Transverse colon (tissue), 4 donors: ENCODE measurements around the gene RASAL2. TPM values are rescaled to one million over a fixed set of nuclear protein-coding genes. Genes with fewer than 3 reads are reported as not detected.

Experiments
- DNase-seq: peaks from one replicate; pipeline ENCODE4 v3.0.0-alpha.2; 2019
- H3K27ac ChIP-seq, 4 donors: fragments of 200-600 bp; sonication (generic); 2 replicates each; pipeline ENCODE4 v1.5.1; 2016 to 2018; ENCODE audit warnings: inconsistent platforms in 4 of 4
- H3K27me3 ChIP-seq: fragments of 200-600 bp; sonication (generic); 2 replicates; pipeline ENCODE4 v1.5.1; 2017; ENCODE audit warnings: inconsistent platforms
- H3K36me3 ChIP-seq, 4 donors: fragments of 200-600 bp; sonication (generic); 2 replicates each; pipeline ENCODE4 v1.5.1; 2017 to 2019; ENCODE audit warnings: inconsistent platforms in 4 of 4
- H3K4me1 ChIP-seq, 4 donors: fragments of 200-600 bp; sonication (generic); 2 replicates each; pipeline ENCODE4 v1.5.1; 2017 to 2020; ENCODE audit warnings: inconsistent platforms in 4 of 4
- H3K4me3 ChIP-seq, 4 donors: fragments of 200-600 bp; sonication (generic); 1 replicate in 1 of 4; 2 replicates in 3 of 4; pipeline versions ENCODE4 v1.5.1 to v1.6.1; 2017 to 2019; ENCODE audit warnings: inconsistent platforms in 4 of 4
- H3K9me3 ChIP-seq, 2 donors: fragments of 200-600 bp; sonication (generic); 2 replicates each; pipeline ENCODE4 v1.5.1; 2017 to 2019; ENCODE audit warnings: inconsistent platforms in 2 of 2
- EP300 ChIP-seq: sonication (generic); formaldehyde crosslinking; IDR thresholded peaks from one replicate; pipeline ENCODE4 v1.6.1; 2017; ENCODE audit warnings: antibody characterized with exemption, low read depth
- POLR2A ChIP-seq: fragments of 450-650 bp; IDR thresholded peaks from one replicate; pipeline ENCODE4 v1.6.1; 2016; ENCODE audit warnings: antibody characterized with exemption, mild to moderate bottlenecking, moderate library complexity
- POLR2AphosphoS5 ChIP-seq, 3 donors: sonication (generic); formaldehyde crosslinking; IDR thresholded peaks; one replicate each; pipeline ENCODE4 v1.6.1; 2016; ENCODE audit warnings: antibody characterized with exemption in 3 of 3
- WGBS, 2 donors: methylation state at CpG; one replicate each; pipeline ENCODE4 v1.1.5; 2018; ENCODE audit warnings: low coverage in 1 of 2; 5-methylcytosine and 5-hydroxymethylcytosine counted together
- in situ Hi-C, 4 donors: fragments of 200-750 bp; cut with MboI; loops; one replicate each; pipeline versions ENCODE4 v1.15.0 to v1.15.1; 2017; ENCODE audit warnings: low sequenced_read_pairs in 3 of 4, low pct_ligation_motif_present in 1 of 4, low pct_unique_long_range_greater_than_20kb in 1 of 4
- intact Hi-C: fragments of 100-400 bp; cut with DNase I; formaldehyde crosslinking; loops from one replicate; pipeline ENCODE4 v1.15.1; 2023; ENCODE audit warnings: low total_unique reads
- total RNA-seq, 4 donors: library from RNA; depleted of rRNA; stranded (reverse); fragments of >200 nt; gene quantifications; one replicate each; pipeline ENCODE4 v1.1.0, GENCODE V29; 2016
- TF ChIP-seq, protein P1 (sequence below), 5 experiments: fragments of 200-600 bp in 3 of 5; fragments of 450-650 bp in 2 of 5; sonication (generic) in 3 of 5; IDR thresholded peaks; 1 replicate in 2 of 5; 2 replicates in 3 of 5; pipeline ENCODE4 v1.5.1; 2016 to 2017; ENCODE audit warnings: antibody characterized with exemption in 5 of 5, inconsistent platforms in 3 of 5, mild to moderate bottlenecking in 2 of 5, moderate library complexity in 1 of 5

Gene RASAL2
- total RNA-seq, 4 donors from 2014 or later, result 13.1 to 26.1 (median 19.8) TPM

DNA sequence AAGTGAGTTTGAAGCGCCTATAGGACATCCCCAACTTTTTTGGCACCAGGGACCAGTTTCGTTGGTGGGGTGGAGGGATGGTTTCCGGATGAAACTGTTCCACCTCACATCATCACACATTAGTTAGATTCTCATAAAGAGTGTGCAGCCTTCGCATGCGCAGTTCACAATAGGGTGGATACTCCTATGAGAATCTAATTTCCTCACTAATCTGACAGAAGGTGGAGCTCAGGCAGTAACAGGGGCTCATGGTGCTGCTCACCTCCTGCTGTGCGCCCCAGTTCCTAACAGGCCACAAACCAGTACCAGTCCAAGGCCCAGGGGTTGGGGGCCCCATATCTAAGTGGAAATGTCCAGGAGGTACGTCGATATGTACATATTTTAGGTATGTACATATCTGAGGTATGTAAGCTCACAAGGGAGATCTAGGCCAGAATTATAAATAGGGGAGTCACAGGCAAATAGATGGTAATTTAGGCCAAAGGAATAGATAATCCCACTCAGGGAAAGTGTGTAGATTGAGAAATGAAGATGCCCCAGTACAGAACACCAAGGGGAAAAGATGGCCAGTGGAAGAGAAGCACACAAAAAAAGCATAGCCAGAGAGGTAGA is 27.5 kb upstream of the RASAL2 start:
- no peak overlapping the region for H3K27ac ChIP-seq
- H3K4me3 ChIP-seq, result no peak overlapping the region
- H3K9me3 ChIP-seq, result no peaks in the 10 kb centered on the region
- WGBS, 2 donors, result 98 to 100% methylated on average over 1 to 8 of the region's 8 CpGs
- no peaks in the 10 kb centered on the region for H3K27me3 ChIP-seq
- in situ Hi-C loops (no loop called here), intact Hi-C loops (loop anchor here (5.0 kb wide), 1 partner anchor 51 kb away; no protein-coding TSS in a partner anchor)
- peaks cover 0 to 12% (median 0%) of the 10 kb centered on the region in 4 donors for H3K4me1 ChIP-seq
- TF ChIP-seq, protein P1, sequence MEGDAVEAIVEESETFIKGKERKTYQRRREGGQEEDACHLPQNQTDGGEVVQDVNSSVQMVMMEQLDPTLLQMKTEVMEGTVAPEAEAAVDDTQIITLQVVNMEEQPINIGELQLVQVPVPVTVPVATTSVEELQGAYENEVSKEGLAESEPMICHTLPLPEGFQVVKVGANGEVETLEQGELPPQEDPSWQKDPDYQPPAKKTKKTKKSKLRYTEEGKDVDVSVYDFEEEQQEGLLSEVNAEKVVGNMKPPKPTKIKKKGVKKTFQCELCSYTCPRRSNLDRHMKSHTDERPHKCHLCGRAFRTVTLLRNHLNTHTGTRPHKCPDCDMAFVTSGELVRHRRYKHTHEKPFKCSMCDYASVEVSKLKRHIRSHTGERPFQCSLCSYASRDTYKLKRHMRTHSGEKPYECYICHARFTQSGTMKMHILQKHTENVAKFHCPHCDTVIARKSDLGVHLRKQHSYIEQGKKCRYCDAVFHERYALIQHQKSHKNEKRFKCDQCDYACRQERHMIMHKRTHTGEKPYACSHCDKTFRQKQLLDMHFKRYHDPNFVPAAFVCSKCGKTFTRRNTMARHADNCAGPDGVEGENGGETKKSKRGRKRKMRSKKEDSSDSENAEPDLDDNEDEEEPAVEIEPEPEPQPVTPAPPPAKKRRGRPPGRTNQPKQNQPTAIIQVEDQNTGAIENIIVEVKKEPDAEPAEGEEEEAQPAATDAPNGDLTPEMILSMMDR (IDR thresholded peaks at IDR 0.05), result no peak
- no peak for TF ChIP-seq POLR2A
- TF ChIP-seq POLR2AphosphoS5 (IDR thresholded peaks at IDR 0.05), result no peak
- no peak for TF ChIP-seq EP300
- DNase-seq, result no peak
- H3K36me3 ChIP-seq, result no peaks in the 10 kb centered on the region

DNA sequence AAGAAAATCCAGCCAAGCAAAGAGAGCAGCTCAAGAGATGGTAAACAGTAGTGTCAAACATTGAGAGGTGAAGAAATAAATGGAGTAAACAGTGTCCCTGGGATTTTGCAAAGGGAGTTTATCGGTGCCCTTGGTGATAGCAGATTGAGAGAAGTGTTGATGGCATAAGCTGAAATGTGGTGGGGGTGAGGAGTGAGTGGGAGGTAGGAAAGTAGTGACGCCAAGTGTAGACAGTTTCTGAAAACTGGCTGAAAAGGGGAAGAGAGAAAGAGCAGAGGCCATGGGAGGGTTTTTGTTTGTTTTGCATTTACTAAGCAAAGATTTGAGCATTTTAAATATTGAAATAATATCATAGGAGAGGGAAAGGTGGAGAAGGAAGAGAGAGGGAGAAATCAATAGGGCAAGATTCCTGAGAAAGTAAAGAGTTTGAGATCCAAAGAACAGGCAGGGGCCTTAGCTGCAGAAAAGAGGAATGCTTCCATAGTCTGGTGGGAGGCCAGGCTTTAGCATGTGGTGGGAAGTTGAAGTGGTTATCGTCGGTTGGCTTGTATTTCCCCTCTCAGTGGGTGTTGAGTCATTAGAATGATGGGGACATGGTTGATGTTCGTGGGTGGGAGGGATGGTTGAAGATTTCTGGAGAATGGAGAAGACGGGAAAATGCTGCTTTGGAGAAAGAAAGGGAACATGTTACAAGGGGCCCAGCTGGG is 26.8 kb upstream of the RASAL2 start:
- Histone ChIP-seq H3K9me3 (no peaks in the 10 kb centered on the region), H3K27ac (no peak overlapping the region), H3K4me3 (no peak overlapping the region), H3K36me3 (no peaks in the 10 kb centered on the region), H3K4me1 (peaks cover 0 to 7% (median 0%) of the 10 kb centered on the region in 4 donors), H3K27me3 (no peaks in the 10 kb centered on the region)
- intact Hi-C loops (loop anchor here (5.0 kb wide), 1 partner anchor 50 kb away; no protein-coding TSS in a partner anchor), in situ Hi-C loops (no loop called here)
- no peak for TF ChIP-seq POLR2AphosphoS5 (IDR thresholded peaks at IDR 0.05)
- TF ChIP-seq, protein P1 (IDR thresholded peaks at IDR 0.05), result no peak
- no peak for TF ChIP-seq EP300
- TF ChIP-seq POLR2A, result no peak
- DNase-seq, result no peak
- WGBS, 2 donors, result 75 to 84% methylated on average over 6 of the region's 6 CpGs

DNA sequence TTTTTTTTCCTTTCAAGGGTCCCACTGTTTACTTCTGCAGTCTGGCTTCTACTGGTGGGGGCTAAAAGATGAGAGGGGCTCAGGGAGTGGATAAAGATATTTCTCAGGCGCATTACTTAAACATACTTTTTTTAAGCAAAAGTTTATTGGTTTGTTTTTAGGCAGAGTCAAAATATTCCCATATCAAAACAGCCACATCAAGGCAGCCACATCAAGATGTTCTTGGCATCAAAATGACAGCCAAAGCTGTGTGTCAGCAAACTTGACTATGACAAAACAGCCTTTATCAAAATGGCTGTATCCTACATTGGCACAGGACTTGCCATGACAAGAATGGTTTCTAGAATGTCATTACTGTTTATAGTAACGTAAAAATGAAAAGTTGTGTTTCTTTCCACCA is 22.1 kb upstream of the RASAL2 start:
- Histone ChIP-seq H3K27me3 (no peaks in the 10 kb centered on the region), H3K36me3 (no peaks in the 10 kb centered on the region), H3K27ac (no peak overlapping the region), H3K4me1 (no peaks in the 10 kb centered on the region), H3K4me3 (no peak overlapping the region), H3K9me3 (no peaks in the 10 kb centered on the region)
- TF ChIP-seq, protein P1 (IDR thresholded peaks at IDR 0.05), result no peak
- no peak for TF ChIP-seq EP300
- no peak for TF ChIP-seq POLR2A
- no peak for TF ChIP-seq POLR2AphosphoS5 (IDR thresholded peaks at IDR 0.05)
- intact Hi-C loops, result no loop called here
- WGBS, 2 donors, result 80 to 91% methylated on average over 1 to 2 of the region's 2 CpGs
- no peak for DNase-seq
- in situ Hi-C loops, result no loop called here

DNA sequence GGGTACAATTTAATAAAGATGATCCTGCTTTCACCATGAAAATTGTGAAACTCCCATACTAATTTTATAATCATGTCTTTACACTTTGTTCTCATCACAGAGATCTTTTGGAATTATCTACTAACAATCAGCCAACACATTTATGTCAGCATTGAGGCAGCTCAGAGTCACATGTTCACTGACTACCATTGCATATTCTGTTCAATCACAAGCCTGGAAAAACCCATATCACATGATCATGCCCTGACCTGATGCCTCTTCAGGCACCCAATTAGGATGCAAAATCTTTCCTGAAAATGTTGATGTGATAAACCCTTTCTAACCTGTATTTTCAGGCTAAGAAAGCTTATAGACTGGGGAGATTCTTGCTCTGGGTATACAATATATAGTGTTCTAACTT is 21.6 kb upstream of the RASAL2 start:
- Histone ChIP-seq H3K4me1 (no peaks in the 10 kb centered on the region), H3K9me3 (no peaks in the 10 kb centered on the region), H3K27ac (no peak overlapping the region), H3K36me3 (no peaks in the 10 kb centered on the region), H3K4me3 (no peak overlapping the region), H3K27me3 (no peaks in the 10 kb centered on the region)
- intact Hi-C loops (no loop called here), in situ Hi-C loops (no loop called here)
- TF ChIP-seq EP300 (no peak), POLR2A (no peak), POLR2AphosphoS5 (IDR thresholded peaks at IDR 0.05) (no peak)
- TF ChIP-seq, protein P1 (IDR thresholded peaks at IDR 0.05), result no peak
- no peak for DNase-seq
